Activated T-helper 17 cell treated with anti-CD3 and anti-CD28 coated beads, Interleukin-2, amount 50 U/mL, for 72 hours (primary cell): ENCODE results near the gene SPECC1L. TPM values are rescaled to one million over a fixed set of nuclear protein-coding genes. Genes with fewer than 3 reads are reported as not detected.

ENCODE experiments used
- ATAC-seq: fragments of 150-1000 bp; cut with Tn5 transposase; replicated peaks from 2 replicates; pipeline ENCODE4 v1.10.0; 2021; ENCODE audit warnings: mild to moderate bottlenecking, moderate library complexity
- H3K27ac Mint-ChIP-seq: one replicate; pipeline ENCODE4 v1.8.0; 2022; ENCODE audit warnings: mixed read lengths
- H3K27me3 Mint-ChIP-seq: one replicate; pipeline ENCODE4 v1.8.0; 2022; ENCODE audit warnings: mixed read lengths
- H3K36me3 Mint-ChIP-seq: one replicate; pipeline ENCODE4 v1.8.0; 2022; ENCODE audit warnings: low read depth, mild to moderate bottlenecking, mixed read lengths
- H3K4me1 Mint-ChIP-seq: one replicate; pipeline ENCODE4 v1.8.0; 2022; ENCODE audit warnings: mixed read lengths
- H3K4me3 Mint-ChIP-seq: one replicate; pipeline ENCODE4 v1.8.0; 2022; ENCODE audit warnings: mild to moderate bottlenecking, mixed read lengths
- H3K9me3 Mint-ChIP-seq: one replicate; pipeline ENCODE4 v1.8.0; 2022; ENCODE audit warnings: mixed read lengths
- total RNA-seq, 2 donors: library from RNA; stranded (reverse); gene quantifications; one replicate each; pipeline ENCODE4 v1.2.3, GENCODE V29; 2022

The SPECC1L gene
- total RNA-seq, 2 donors from 2014 or later = 25.7 to 42.2 TPM

DNA sequence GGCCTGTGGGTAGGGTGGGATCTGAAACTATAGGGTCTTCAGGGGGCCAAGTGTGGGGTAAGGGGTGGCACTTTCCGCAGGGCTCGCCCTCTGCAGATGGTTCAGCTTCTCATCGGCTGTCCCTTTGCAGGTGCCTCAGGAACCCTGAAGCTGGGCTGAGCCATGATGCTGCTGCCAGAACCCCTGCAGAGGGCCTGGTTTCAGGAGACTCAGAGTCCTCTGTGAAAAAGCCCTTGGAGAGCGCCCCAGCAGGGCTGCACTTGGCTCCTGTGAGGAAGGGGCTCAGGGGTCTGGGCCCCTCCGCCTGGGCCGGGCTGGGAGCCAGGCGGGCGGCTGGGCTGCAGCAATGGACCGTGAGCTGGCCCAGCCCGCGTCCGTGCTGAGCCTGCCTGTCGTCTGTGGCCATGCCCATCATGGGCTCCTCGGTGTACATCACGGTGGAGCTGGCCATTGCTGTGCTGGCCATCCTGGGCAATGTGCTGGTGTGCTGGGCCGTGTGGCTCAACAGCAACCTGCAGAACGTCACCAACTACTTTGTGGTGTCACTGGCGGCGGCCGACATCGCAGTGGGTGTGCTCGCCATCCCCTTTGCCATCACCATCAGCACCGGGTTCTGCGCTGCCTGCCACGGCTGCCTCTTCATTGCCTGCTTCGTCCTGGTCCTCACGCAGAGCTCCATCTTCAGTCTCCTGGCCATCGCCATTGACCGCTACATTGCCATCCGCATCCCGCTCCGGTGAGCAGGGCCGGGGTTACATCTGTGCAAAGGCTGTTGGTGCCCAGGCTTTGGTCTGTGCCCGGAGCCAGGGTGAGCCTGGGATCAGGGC lies 162.6 kb downstream of the SPECC1L start:
- peaks cover 74% of the 10 kb centered on the region for H3K36me3 Mint-ChIP-seq
- H3K9me3 Mint-ChIP-seq = no peaks in the 10 kb centered on the region
- peak overlapping the region; percentile 100 for H3K27ac Mint-ChIP-seq
- H3K27me3 Mint-ChIP-seq = no peaks in the 10 kb centered on the region
- no peak for ATAC-seq
- H3K4me1 Mint-ChIP-seq = peaks cover 30% of the 10 kb centered on the region
- peak overlapping the region; percentile 97 for H3K4me3 Mint-ChIP-seq

DNA sequence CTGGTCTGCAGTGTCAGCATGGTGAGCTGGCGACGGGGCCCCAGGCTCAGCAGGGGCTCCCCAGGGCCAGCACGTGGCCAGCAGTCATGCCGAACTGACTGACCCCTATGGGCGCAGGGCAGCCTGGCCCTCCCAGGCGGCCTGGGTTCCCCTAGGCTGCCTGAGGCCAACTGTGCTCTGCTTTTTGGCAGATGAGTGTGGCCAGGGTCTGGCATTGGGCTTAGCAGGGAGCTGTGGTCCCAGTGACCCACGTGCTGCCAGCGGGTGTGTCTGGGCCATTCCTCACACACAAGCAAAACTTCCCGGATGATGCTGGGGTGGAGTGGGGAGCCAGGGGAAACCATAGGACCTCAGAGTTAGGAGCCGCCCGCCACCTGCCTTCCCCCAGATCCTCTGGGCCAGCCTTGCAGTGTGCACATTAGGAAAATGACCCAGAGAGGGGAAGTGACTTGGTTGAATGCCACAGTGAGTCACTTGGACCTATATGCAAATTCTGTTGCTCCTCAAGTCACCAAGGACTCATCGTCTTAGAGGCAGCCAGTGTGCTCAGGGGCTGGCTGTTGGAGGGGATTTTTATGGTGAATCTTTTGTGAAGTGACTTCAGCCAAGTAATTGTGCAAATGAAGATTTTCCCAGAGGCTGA lies 163.3 kb downstream of the SPECC1L start:
- Mint-ChIP-seq H3K9me3 (no peaks in the 10 kb centered on the region), H3K27me3 (no peaks in the 10 kb centered on the region), H3K4me1 (peaks cover 30% of the 10 kb centered on the region), H3K4me3 (peak overlapping the region; percentile 97), H3K27ac (peak overlapping the region; percentile 100), H3K36me3 (peaks cover 74% of the 10 kb centered on the region)
- peak; percentile 89 for ATAC-seq

DNA sequence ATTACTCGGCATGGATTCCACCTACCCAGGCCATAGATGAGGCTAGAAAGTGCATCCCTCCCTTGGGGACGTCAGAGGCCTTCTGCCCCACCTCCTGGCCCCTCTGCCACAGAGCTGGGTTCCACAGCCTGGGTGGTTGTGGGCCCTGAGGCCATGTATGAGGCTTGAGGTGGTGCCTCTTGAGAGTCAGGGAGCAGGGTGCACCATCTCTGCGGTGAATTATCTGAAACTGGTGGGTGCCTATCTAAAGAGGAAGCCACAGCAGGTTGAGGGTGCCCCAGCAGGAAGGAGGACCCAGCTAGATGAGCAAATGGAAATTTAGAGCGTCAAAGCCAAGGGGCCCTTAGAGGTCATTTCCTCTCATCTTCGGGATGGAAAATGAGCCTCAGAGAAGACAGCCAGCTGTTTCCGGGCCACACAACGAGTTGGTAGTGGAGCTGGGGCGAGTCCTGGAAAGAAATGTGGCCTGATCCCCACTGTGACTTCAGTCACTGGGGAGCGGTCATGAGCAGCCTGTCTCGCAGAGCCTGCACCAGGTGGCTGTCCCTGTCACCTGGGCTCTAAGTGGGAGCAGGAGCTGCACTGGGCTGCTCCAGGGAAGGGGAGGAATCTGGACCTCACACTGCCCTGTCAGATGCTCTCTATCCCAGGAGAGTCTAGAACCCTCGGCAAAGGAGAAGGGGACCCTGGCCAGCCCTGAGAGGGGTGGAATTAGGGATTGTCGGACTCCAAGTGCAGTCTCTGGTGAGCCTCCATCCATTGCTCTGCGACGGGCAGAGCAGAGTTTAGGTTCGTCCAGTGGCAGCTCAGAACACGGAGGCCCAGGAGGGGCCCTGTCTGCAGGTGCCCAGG lies 164.1 kb downstream of the SPECC1L start:
- H3K4me3 Mint-ChIP-seq = peak overlapping the region; percentile 97
- no peaks in the 10 kb centered on the region for H3K9me3 Mint-ChIP-seq
- H3K27ac Mint-ChIP-seq = peak overlapping the region; percentile 100
- peaks cover 30% of the 10 kb centered on the region for H3K4me1 Mint-ChIP-seq
- H3K27me3 Mint-ChIP-seq = no peaks in the 10 kb centered on the region
- peaks cover 74% of the 10 kb centered on the region for H3K36me3 Mint-ChIP-seq
- ATAC-seq = peak; percentile 65

DNA sequence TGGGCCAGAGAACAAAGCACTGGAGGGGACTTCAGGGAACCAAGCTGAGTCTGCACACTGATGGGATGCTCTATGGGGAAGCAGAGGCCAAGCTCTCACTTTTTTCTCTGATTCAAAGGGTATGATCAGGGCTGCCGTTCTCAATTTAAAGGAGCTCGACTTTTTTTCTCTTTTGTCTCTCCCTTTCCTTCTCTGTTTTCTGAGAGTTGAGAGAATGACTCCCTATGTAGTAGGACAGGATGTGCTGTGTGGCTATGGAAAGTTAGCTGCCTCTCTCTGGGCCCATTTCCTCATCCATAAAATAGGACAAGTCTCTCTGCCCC lies 164.7 kb downstream of the SPECC1L start:
- Mint-ChIP-seq H3K9me3 (no peaks in the 10 kb centered on the region), H3K4me3 (peak overlapping the region; percentile 97), H3K27ac (peak overlapping the region; percentile 100), H3K4me1 (peaks cover 30% of the 10 kb centered on the region), H3K27me3 (no peaks in the 10 kb centered on the region), H3K36me3 (peaks cover 79% of the 10 kb centered on the region)
- no peak for ATAC-seq

DNA sequence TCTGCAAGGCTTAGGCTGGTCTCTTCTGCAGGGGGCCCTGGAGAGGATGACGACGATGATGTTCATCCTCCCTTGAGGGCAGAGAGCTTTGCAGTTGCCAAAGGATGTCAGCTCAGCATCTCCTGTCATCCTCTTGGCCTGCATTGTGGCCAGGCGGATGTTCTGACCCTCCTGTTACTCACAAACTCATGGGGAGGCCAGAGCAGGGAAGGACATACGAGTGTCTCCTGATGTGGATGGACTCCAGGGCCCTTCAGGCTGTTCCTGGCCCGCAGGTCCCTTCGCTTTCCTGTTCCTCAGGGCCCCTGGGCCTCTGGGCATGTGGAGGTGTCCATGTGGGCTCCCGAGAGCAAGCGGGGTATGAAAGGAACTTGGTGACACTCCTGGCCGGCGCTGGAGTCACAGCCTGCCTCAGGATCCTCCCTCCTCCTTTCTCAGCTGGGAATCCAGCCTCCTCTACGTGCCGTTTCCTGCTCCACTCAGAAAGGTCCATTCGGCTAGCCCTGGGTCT lies 165.3 kb downstream of the SPECC1L start:
- H3K9me3 Mint-ChIP-seq = no peaks in the 10 kb centered on the region
- peaks cover 33% of the 10 kb centered on the region for H3K4me1 Mint-ChIP-seq
- peak overlapping the region; percentile 97 for H3K4me3 Mint-ChIP-seq
- peak overlapping the region; percentile 100 for H3K27ac Mint-ChIP-seq
- H3K27me3 Mint-ChIP-seq = no peaks in the 10 kb centered on the region
- no peak for ATAC-seq
- peaks cover 85% of the 10 kb centered on the region for H3K36me3 Mint-ChIP-seq

DNA sequence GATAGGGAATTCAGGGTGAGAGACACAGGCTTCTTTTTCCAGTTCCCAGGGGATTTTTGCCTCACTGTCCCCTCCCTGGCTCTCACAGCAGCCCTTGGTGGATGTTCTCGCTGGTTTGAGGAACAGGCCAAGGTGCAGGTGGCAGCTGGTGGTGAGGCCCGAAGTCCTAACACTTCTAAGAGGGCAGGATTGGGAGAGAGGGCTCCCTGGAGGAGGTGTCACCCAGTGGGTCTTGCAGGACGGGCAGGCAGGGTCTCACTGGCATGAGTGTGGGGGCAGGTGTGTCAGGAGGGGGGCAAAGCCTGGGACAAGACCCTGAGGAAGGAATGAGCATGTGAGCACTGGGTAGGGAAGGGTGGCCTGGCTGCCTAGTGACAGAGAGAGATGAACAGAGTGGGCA lies 165.9 kb downstream of the SPECC1L start:
- peak overlapping the region; percentile 100 for H3K27ac Mint-ChIP-seq
- no peak for ATAC-seq
- no peaks in the 10 kb centered on the region for H3K9me3 Mint-ChIP-seq
- H3K4me3 Mint-ChIP-seq = peak overlapping the region; percentile 97
- peaks cover 88% of the 10 kb centered on the region for H3K36me3 Mint-ChIP-seq
- H3K27me3 Mint-ChIP-seq = no peaks in the 10 kb centered on the region
- peaks cover 33% of the 10 kb centered on the region for H3K4me1 Mint-ChIP-seq

DNA sequence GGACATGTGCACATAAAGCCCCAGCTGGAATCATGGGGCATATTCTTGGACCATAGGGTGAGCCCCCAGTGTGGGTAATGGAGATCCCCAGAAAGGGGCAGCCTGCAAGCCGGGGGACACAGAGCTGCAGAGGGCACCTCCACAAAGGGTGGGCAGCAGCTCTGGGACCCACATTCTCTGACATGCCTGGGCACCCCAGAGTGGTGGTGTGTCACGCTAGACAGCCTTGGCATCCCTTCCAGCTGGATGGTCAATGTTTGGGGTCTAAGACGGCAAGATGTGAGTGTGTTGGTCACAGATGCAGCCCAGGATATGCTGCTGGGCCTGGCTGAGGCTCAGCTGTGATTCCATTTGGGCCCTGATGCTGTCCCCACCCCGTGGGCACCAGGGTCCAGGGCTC lies 166.5 kb downstream of the SPECC1L start:
- no peak for ATAC-seq
- Mint-ChIP-seq H3K4me1 (peaks cover 33% of the 10 kb centered on the region), H3K27ac (peak overlapping the region; percentile 100), H3K36me3 (peaks cover 91% of the 10 kb centered on the region), H3K27me3 (no peaks in the 10 kb centered on the region), H3K9me3 (no peaks in the 10 kb centered on the region), H3K4me3 (peak overlapping the region; percentile 97)

DNA sequence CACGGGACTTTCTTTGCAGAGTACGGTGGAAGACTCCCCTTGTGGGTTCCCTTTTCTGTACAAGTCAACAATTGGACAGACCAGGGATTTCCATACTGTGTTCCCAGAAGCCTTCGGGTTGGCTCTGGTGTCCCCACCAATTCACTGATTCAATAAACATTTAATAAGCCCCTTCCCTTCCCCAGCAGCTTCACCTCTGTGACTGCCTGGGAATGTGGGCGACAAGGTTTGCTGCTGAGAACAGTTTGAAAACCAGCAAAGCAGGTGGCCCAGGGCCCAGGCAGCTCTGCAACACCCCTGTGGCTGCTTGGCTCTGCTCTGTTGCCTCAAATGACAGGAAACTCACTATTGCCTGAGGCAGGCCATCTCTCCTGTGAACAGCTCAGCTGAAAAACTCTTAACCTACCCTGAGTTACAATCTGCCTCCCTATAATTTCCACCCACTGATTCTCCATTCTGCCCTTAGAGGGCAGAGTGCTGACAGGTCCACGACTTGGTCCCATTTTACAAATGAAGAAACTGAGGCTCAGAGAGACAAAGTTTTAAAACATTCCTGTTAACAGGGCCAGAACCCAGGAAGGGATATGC lies 167.2 kb downstream of the SPECC1L start:
- Mint-ChIP-seq H3K9me3 (no peaks in the 10 kb centered on the region), H3K4me3 (peak overlapping the region; percentile 22), H3K36me3 (peaks cover 92% of the 10 kb centered on the region), H3K27ac (peak overlapping the region; percentile 100), H3K4me1 (peaks cover 29% of the 10 kb centered on the region), H3K27me3 (no peaks in the 10 kb centered on the region)
- no peak for ATAC-seq

DNA sequence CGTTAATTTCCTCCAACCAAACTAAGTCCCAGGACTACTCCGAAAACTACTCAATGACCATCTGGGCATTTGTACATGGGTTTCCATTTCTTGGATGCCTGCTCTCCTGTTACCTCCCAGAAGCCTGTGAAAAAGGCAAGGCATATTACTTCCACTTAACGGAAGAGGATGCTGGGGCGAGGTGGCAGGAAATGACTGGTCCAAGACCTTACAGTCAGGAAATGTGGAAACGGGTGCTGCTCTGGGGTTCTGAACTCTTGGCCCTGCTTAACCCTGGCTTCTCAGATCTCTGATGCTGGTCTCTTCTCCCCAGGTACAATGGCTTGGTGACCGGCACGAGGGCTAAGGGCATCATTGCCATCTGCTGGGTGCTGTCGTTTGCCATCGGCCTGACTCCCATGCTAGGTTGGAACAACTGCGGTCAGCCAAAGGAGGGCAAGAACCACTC lies 169.7 kb downstream of the SPECC1L start:
- Mint-ChIP-seq H3K4me3 (no peak overlapping the region), H3K9me3 (no peaks in the 10 kb centered on the region), H3K4me1 (peaks cover 19% of the 10 kb centered on the region), H3K27me3 (no peaks in the 10 kb centered on the region), H3K36me3 (peaks cover 83% of the 10 kb centered on the region), H3K27ac (no peak overlapping the region)
- no peak for ATAC-seq

DNA sequence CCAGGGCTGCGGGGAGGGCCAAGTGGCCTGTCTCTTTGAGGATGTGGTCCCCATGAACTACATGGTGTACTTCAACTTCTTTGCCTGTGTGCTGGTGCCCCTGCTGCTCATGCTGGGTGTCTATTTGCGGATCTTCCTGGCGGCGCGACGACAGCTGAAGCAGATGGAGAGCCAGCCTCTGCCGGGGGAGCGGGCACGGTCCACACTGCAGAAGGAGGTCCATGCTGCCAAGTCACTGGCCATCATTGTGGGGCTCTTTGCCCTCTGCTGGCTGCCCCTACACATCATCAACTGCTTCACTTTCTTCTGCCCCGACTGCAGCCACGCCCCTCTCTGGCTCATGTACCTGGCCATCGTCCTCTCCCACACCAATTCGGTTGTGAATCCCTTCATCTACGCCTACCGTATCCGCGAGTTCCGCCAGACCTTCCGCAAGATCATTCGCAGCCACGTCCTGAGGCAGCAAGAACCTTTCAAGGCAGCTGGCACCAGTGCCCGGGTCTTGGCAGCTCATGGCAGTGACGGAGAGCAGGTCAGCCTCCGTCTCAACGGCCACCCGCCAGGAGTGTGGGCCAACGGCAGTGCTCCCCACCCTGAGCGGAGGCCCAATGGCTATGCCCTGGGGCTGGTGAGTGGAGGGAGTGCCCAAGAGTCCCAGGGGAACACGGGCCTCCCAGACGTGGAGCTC lies 170.2 kb downstream of the SPECC1L start:
- no peak for ATAC-seq
- Mint-ChIP-seq H3K9me3 (no peaks in the 10 kb centered on the region), H3K27me3 (no peaks in the 10 kb centered on the region), H3K4me3 (no peak overlapping the region), H3K27ac (peak overlapping the region; percentile 7), H3K36me3 (peaks cover 78% of the 10 kb centered on the region), H3K4me1 (peaks cover 21% of the 10 kb centered on the region)

DNA sequence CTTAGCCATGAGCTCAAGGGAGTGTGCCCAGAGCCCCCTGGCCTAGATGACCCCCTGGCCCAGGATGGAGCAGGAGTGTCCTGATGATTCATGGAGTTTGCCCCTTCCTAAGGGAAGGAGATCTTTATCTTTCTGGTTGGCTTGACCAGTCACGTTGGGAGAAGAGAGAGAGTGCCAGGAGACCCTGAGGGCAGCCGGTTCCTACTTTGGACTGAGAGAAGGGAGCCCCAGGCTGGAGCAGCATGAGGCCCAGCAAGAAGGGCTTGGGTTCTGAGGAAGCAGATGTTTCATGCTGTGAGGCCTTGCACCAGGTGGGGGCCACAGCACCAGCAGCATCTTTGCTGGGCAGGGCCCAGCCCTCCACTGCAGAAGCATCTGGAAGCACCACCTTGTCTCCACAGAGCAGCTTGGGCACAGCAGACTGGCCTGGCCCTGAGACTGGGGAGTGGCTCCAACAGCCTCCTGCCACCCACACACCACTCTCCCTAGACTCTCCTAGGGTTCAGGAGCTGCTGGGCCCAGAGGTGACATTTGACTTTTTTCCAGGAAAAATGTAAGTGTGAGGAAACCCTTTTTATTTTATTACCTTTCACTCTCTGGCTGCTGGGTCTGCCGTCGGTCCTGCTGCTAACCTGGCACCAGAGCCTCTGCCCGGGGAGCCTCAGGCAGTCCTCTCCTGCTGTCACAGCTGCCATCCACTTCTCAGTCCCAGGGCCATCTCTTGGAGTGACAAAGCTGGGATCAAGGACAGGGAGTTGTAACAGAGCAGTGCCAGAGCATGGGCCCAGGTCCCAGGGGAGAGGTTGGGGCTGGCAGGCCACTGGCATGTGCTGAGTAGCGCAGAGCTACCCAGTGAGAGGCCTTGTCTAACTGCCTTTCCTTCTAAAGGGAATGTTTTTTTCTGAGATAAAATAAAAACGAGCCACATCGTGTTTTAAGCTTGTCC lies 171.0 kb downstream of the SPECC1L start:
- H3K36me3 Mint-ChIP-seq = peaks cover 72% of the 10 kb centered on the region
- no peak overlapping the region for H3K4me3 Mint-ChIP-seq
- peaks cover 21% of the 10 kb centered on the region for H3K4me1 Mint-ChIP-seq
- no peak for ATAC-seq
- no peaks in the 10 kb centered on the region for H3K9me3 Mint-ChIP-seq
- H3K27me3 Mint-ChIP-seq = no peaks in the 10 kb centered on the region
- peak overlapping the region; percentile 7 for H3K27ac Mint-ChIP-seq

DNA sequence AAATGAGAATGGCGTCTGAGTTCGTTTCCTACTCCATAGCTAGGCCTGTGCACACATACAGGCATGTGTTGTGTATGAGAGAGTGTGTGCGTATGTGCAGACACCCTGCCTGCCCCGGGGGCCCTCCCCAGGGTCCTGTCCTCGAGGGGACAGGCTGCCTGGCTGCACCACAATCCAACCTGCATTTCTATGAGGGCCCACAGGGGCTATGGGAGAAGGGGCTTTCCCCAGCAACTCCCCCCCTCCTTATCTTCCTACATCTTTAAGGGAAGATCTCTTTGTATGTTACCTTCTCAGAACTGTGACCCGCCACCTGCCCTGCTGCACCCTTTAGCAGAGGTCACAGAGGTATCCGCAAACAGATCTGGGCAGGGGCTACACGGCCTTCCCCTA lies 171.7 kb downstream of the SPECC1L start:
- Mint-ChIP-seq H3K27me3 (no peaks in the 10 kb centered on the region), H3K4me3 (no peak overlapping the region), H3K27ac (peak overlapping the region; percentile 2), H3K4me1 (peaks cover 21% of the 10 kb centered on the region), H3K9me3 (no peaks in the 10 kb centered on the region), H3K36me3 (peaks cover 65% of the 10 kb centered on the region)
- no peak for ATAC-seq

DNA sequence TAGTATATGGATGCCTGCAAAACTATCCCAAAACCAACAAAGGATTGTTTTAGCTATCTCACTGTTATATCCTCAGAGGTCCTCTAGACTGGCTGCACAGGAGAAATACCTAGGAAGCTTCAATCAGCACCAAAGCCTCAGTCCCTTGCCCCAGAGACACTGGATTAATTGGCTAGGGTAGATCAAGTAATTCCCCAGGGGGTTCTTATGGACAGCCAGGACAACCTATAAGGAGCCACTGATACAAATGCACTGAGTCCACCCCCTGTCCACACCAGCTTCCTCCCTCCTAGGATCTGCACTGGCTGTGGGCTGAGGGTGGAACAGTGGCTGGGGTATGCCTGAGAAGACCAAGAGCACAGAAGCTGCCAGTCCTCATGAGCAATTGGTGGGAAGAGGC lies 173.0 kb downstream of the SPECC1L start:
- peaks cover 16% of the 10 kb centered on the region for H3K4me1 Mint-ChIP-seq
- peaks cover 52% of the 10 kb centered on the region for H3K36me3 Mint-ChIP-seq
- peak overlapping the region; percentile 2 for H3K27ac Mint-ChIP-seq
- ATAC-seq = no peak
- H3K27me3 Mint-ChIP-seq = no peaks in the 10 kb centered on the region
- H3K4me3 Mint-ChIP-seq = no peak overlapping the region
- H3K9me3 Mint-ChIP-seq = no peaks in the 10 kb centered on the region
